SK-N-SH treated with all-trans-retinoic acid at 6 μM for 48 hours (cell line): ENCODE measurements around the gene BACE1.

Experiments
- ISL1 ChIP-seq: fragments of 250-450 bp; sonication (Bioruptor Pico); IDR thresholded peaks from 2 replicates; pipeline ENCODE4 v2.1.2; 2022; ENCODE audit warnings: mild to moderate bottlenecking, moderate library complexity
- ZC3H10 ChIP-seq: fragments of 250-450 bp; sonication (Bioruptor Pico); IDR thresholded peaks from 2 replicates; pipeline ENCODE4 v1.5.1; 2021; ENCODE audit warnings: mild to moderate bottlenecking, moderate library complexity
- ZFP3 ChIP-seq: fragments of 250-450 bp; sonication (Bioruptor Pico); IDR thresholded peaks from 2 replicates; pipeline ENCODE4 v1.5.0; 2020; ENCODE audit warnings: mild to moderate bottlenecking, moderate library complexity

GRCh38 chr11:117287668-117288067, 28.4 kb downstream of the BACE1 start:
- TF ChIP-seq ISL1 (CRISPR knock-in tag) (no peak), ZFP3 (no peak), ZC3H10 (CRISPR knock-in tag) (no peak)
